K562 (cell line): ENCODE results near the gene ISG20. TPM values are rescaled to one million over a fixed set of nuclear protein-coding genes. Genes with fewer than 3 reads are reported as not detected.

Source experiments
- ATAC-seq: fragments of 200-7000 bp; cut with Tn5 transposase; 3 replicates; pipeline ENCODE4 v1.9.1; 2020; ENCODE audit warnings: moderate library complexity
- BruUV-seq: library from RNA; stranded (reverse); fragments of 400-500 nt; replicated peaks from 2 replicates; lab custom pipeline; 2021; lab: Mats Ljungman, UMichigan
- CTCF ChIA-PET: fragments of 300-600 bp; formaldehyde crosslinking; extraction: SDS; loops from one replicate; lab custom pipeline; 2021; ENCODE audit warnings: low intra/inter-chr PET ratio; lab: Yijun Ruan, JAX
- POLR2A ChIA-PET: fragments of 300-600, 350-650 bp; sonication (Branson Sonifier 250); formaldehyde crosslinking; extraction: SDS; loops from one replicate; lab custom pipeline; 2021; ENCODE audit warnings: antibody characterized with exemption, inconsistent platforms; lab: Yijun Ruan, JAX
- DNase-seq, 4 experiments: peaks; one replicate each; pipeline versions ENCODE4 v3.0.0 to v3.0.0-alpha.2; 2011 to 2018; ENCODE audit warnings: low spot score in 3 of 4, mixed read lengths in 3 of 4; ENCODE audit errors: extremely low read depth in 1 of 4
- FAIRE-seq: peaks from 2 replicates; lab custom pipeline; 2011; peaks lifted over from hg19 to GRCh38; lab: Jason Lieb, UNC
- H2AFZ ChIP-seq: 2 replicates; pipeline ENCODE4 v1.6.0; 2011; ENCODE audit warnings: low read depth, low read length, control low read depth, inconsistent platforms
- H3K27ac ChIP-seq: fragments of 200-600 bp; 3 replicates; pipeline ENCODE4 v1.8.0; 2011; ENCODE audit warnings: low read depth, mild to moderate bottlenecking, control low read depth, inconsistent platforms, low read length, moderate library complexity, mixed read lengths; ENCODE audit errors: extremely low read depth
- H3K27me3 ChIP-seq, 2 experiments: fragments of 300-600 bp in 1 of 2; 2 replicates in 1 of 2; 3 replicates in 1 of 2; pipeline versions ENCODE4 v1.6.0 to v1.8.0; 2011; ENCODE audit warnings: inconsistent platforms in 2 of 2, low read length in 2 of 2, mild to moderate bottlenecking in 1 of 2, mixed read lengths in 1 of 2, moderate library complexity in 1 of 2; ENCODE audit not compliant: control insufficient read depth in 2 of 2, insufficient read depth in 2 of 2
- H3K36me3 ChIP-seq: fragments of 300-600 bp; 3 replicates; pipeline ENCODE4 v1.8.0; 2011; ENCODE audit warnings: mild to moderate bottlenecking, low read length, inconsistent platforms; ENCODE audit not compliant: control insufficient read depth, insufficient read depth
- H3K4me1 ChIP-seq, 2 experiments: fragments of 200-600 bp in 1 of 2; replicated peaks in 1 of 2; 2 replicates in 1 of 2; 3 replicates in 1 of 2; pipeline versions ENCODE4 v1.5.1 to v1.8.0; 2011; ENCODE audit warnings: inconsistent platforms in 2 of 2, low read length in 2 of 2, mild to moderate bottlenecking in 1 of 2, mixed read lengths in 1 of 2, moderate library complexity in 1 of 2; ENCODE audit not compliant: control insufficient read depth in 2 of 2, insufficient read depth in 2 of 2
- H3K4me2 ChIP-seq: 2 replicates; pipeline ENCODE4 v1.6.1; 2011; ENCODE audit warnings: low read length, control low read depth, inconsistent platforms, mixed read lengths; ENCODE audit not compliant: insufficient read depth
- H3K4me3 ChIP-seq: fragments of 200-600 bp; sonication (generic), shearing (Covaris generic); 2 replicates; pipeline ENCODE4 v1.5.1; 2016; ENCODE audit warnings: control low read depth, inconsistent platforms
- H3K79me2 ChIP-seq: fragments of 200-600 bp; 3 replicates; pipeline ENCODE4 v1.8.0; 2011; ENCODE audit warnings: low read length, inconsistent platforms; ENCODE audit not compliant: control insufficient read depth, insufficient read depth
- H3K9ac ChIP-seq, 2 experiments: 2 replicates each; pipeline versions ENCODE4 v1.6.0 to v1.6.1; 2011; ENCODE audit warnings: low read depth in 2 of 2, low read length in 2 of 2, control low read depth in 1 of 2, inconsistent platforms in 1 of 2, mild to moderate bottlenecking in 1 of 2, mixed read lengths in 1 of 2; ENCODE audit not compliant: insufficient read depth in 1 of 2
- H3K9me1 ChIP-seq: one replicate; pipeline ENCODE4 v1.6.0; 2011; ENCODE audit warnings: inconsistent platforms, mild to moderate bottlenecking, low read length, moderate library complexity; ENCODE audit not compliant: control insufficient read depth, insufficient read depth
- H3K9me3 ChIP-seq: replicated peaks from 2 replicates; pipeline ENCODE4 v1.5.1; 2011; ENCODE audit warnings: low read depth, low read length, inconsistent platforms; ENCODE audit not compliant: control insufficient read depth, insufficient read depth
- H4K20me1 ChIP-seq: replicated peaks from 2 replicates; pipeline ENCODE4 v1.6.1; 2011; ENCODE audit warnings: low read length, inconsistent platforms, mixed read lengths; ENCODE audit not compliant: control insufficient read depth, insufficient read depth
- ATF1 ChIP-seq, 2 experiments: fragments of 450-650 bp in 1 of 2; IDR thresholded peaks; 2 replicates each; pipeline ENCODE4 v1.6.1; 2016; ENCODE audit warnings: missing compliant biosample characterization in 1 of 2, missing genetic modification characterization in 1 of 2
- CCNT2 ChIP-seq: IDR thresholded peaks from 2 replicates; pipeline ENCODE4 v1.6.1; 2011; ENCODE audit warnings: borderline replicate concordance, low read depth, mild to moderate bottlenecking, moderate library complexity, mixed read lengths, low read length; ENCODE audit not compliant: insufficient read length; ENCODE audit errors: extremely low read depth
- GTF2F1 ChIP-seq: IDR thresholded peaks from 2 replicates; pipeline ENCODE4 v1.6.1; 2011; ENCODE audit warnings: low read depth, low read length, improper control_type of control experiment
- HMG20A ChIP-seq: fragments of 450-650 bp; formaldehyde crosslinking; conservative IDR thresholded peaks from 2 replicates; pipeline ENCODE4 v1.4.0; 2020; ENCODE audit warnings: mild to moderate bottlenecking, mixed read lengths
- HMGXB4 ChIP-seq: sonication (generic); formaldehyde crosslinking; IDR thresholded peaks from 2 replicates; pipeline ENCODE4 v1.8.1; 2023; ENCODE audit warnings: mild to moderate bottlenecking, missing genetic modification reagents
- KAT8 ChIP-seq: fragments of 450-650 bp; IDR thresholded peaks from 2 replicates; pipeline ENCODE4 v1.6.1; 2016; ENCODE audit warnings: low read depth, mild to moderate bottlenecking
- KHSRP ChIP-seq: fragments of 450-650 bp; IDR thresholded peaks from 2 replicates; pipeline ENCODE4 v1.6.1; 2017
- NCOA4 ChIP-seq: fragments of 450-650 bp; IDR thresholded peaks from 2 replicates; pipeline ENCODE4 v1.6.1; 2018; ENCODE audit warnings: mild to moderate bottlenecking; ENCODE audit not compliant: partially characterized antibody
- RB1 ChIP-seq: fragments of 450-650 bp; IDR thresholded peaks from 2 replicates; pipeline ENCODE4 v1.6.1; 2017; ENCODE audit warnings: low read depth, mild to moderate bottlenecking
- XRCC5 ChIP-seq: fragments of 200-400 bp; formaldehyde crosslinking; IDR thresholded peaks from 2 replicates; pipeline ENCODE4 v1.6.1; 2017; ENCODE audit warnings: low read depth, mild to moderate bottlenecking, low read length
- ZBTB7A ChIP-seq: IDR thresholded peaks from 2 replicates; pipeline ENCODE4 v1.6.1; 2011; ENCODE audit warnings: low read depth, mild to moderate bottlenecking, low read length, moderate library complexity, borderline replicate concordance; ENCODE audit not compliant: control insufficient read depth
- ZC3H11A ChIP-seq: IDR thresholded peaks from 2 replicates; pipeline ENCODE4 v1.6.1; 2012; ENCODE audit warnings: low read depth, low read length, improper control_type of control experiment
- ZHX1 ChIP-seq: fragments of 150-350 bp; conservative IDR thresholded peaks from 2 replicates; pipeline ENCODE4 v1.6.1; 2014; ENCODE audit warnings: low read length
- WGBS: fragments of 100-300 bp; shearing (Covaris generic); methylation state at CpG from one replicate; pipeline ENCODE4 v1.1.6; 2016; ENCODE audit warnings: low coverage, mixed read lengths; ENCODE audit not compliant: insufficient coverage; ENCODE audit errors: missing lambda C conversion rate; 5-methylcytosine and 5-hydroxymethylcytosine counted together
- in situ Hi-C: fragments of 300-500 bp; cut with MboI; formaldehyde crosslinking; loops from 4 replicates; pipeline ENCODE4 v1.15.0; 2018; ENCODE audit warnings: inconsistent platforms, mixed read lengths
- intact Hi-C: fragments of 100-400 bp; cut with micrococcal nuclease; formaldehyde crosslinking; loops from 2 replicates; pipeline ENCODE4 v1.14.2; 2022
- polyA plus RNA-seq, 8 experiments: library from polyadenylated mRNA; depleted of rRNA in 4 of 8; stranded (reverse) in 5 of 8; unstranded in 3 of 8; fragments of >200 nt; fragmentation: Nextera tagmentation in 2 of 8; fragmentation: Illumina TruSeq in 1 of 8; extraction: Ambion mirVana in 2 of 8; extraction: Trizol in 1 of 8; gene quantifications; 2 replicates each; pipeline versions ENCODE4 v1.2.1 to v1.2.3, GENCODE V29; 2011 to 2014; ENCODE audit warnings: inconsistent platforms in 1 of 8, missing spikeins in 1 of 8
- total RNA-seq, 7 experiments: library from RNA; depleted of rRNA in 6 of 7; stranded (reverse); fragments of >200 nt in 6 of 7; fragmentation: Illumina TruSeq in 2 of 7; extraction: Trizol in 2 of 7; gene quantifications; 2 replicates each; pipeline versions ENCODE4 v1.2.1 to v1.2.3, GENCODE V29; 2011 to 2021; ENCODE audit warnings: low replicate concordance in 1 of 7

The ISG20 gene
- total and polyA plus RNA-seq, 9 of the 15 experiments (the other 6 are each of a cell fraction or from before 2014, with no cell fraction given): 0.06 to 2.1 (median 1.00) TPM

- intact Hi-C loops (no loop called here), in situ Hi-C loops (no loop called here)
- Histone ChIP-seq H3K9me3 (no peaks in the 10 kb centered on the region), H3K4me1 (peaks cover 14 to 24% of the 10 kb centered on the region in 2 experiments; a peak in 4 of 5 replicates), H3K9me1 (no peaks in the 10 kb centered on the region), H2AFZ (no peak overlapping the region), H3K4me2 (peak overlapping the region; percentile 91), H3K79me2 (peaks cover 63% of the 10 kb centered on the region), H4K20me1 (peaks cover 30% of the 10 kb centered on the region), H3K36me3 (peaks cover 41% of the 10 kb centered on the region), H3K27me3 (no peaks in the 10 kb centered on the region), H3K9ac (peak overlapping the region; percentile 87 to 97), H3K4me3 (peak overlapping the region; percentile 68), H3K27ac (peak overlapping the region; percentile 91)
- BruUV-seq: TSS peak; percentile 50
- POLR2A ChIA-PET: interaction anchor here (0.6 to 1.8 kb wide), 6 partner anchors 9 to 167 kb away, joined by 3 to 6 read pairs (median 4); no protein-coding TSS in a partner anchor
- peak in 2 of 4 experiments; percentile 64 to 80 for DNase-seq
- CTCF ChIA-PET: no interaction called here
- ATAC-seq: peak; percentile 66
- 0% methylated on average over 16 of the region's 17 CpGs for WGBS
- FAIRE-seq: peak; percentile 96
- no peak for TF ChIP-seq ZHX1
- no peak for TF ChIP-seq ZC3H11A
- no peak for TF ChIP-seq XRCC5
- TF ChIP-seq HMG20A: no peak
- TF ChIP-seq KAT8: no peak
- TF ChIP-seq NCOA4: no peak
- no peak for TF ChIP-seq ZBTB7A
- TF ChIP-seq CCNT2: no peak
- no peak for TF ChIP-seq ATF1 (CRISPR knock-in tag; IDR thresholded peaks at IDR 0.05)
- peak; percentile 36 for TF ChIP-seq ATF1 (tag; IDR thresholded peaks at IDR 0.05)
- no peak for TF ChIP-seq KHSRP
- TF ChIP-seq GTF2F1: no peak
- TF ChIP-seq HMGXB4 (CRISPR knock-in tag): no peak
- no peak for TF ChIP-seq RB1
Observed at GRCh38 chr15:88621789-88622604, 16.8 kb upstream of the ISG20 start.
